ENCODE results near the gene ZNF428. TPM values are rescaled to one million over a fixed set of nuclear protein-coding genes. Genes with fewer than 3 reads are reported as not detected.
"Not testable (repeated sequence)": the region's sequence is repeated elsewhere in the genome, so short reads cannot be mapped to it uniquely, and the experiment has no call there.

Gene ZNF428
- total and polyA plus RNA-seq, 2 experiments from 2014 or later, result 87.2 to 207 TPM

DNA sequence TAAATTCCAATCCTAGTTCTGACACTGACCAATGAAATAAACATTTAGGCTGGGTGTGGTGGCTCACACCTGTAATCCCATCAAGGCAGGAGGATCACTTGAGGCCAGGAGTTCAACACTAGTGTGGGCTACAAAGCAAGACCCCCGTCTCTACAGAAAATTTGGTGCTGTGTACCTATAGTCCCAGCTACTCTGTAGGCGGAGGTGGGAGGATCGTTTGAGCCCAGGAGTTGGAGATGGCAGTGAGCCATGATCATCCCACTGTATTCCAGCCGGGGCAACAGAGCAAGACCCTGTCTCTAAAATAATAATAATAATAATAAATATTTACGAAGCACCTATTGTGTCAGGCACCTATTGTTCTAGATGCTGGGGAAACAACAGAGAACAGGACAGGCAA is 30.2 kb downstream of the ZNF428 start:
- no peaks in the 10 kb centered on the region for H3K4me1 ChIP-seq (ENCODE audit: low read depth)
- DNase-seq (ENCODE audit: low read depth in 1 of 2, low spot score in 1 of 2), result no peak
- peaks cover 4% of the 10 kb centered on the region for H3K36me3 ChIP-seq
- TF ChIP-seq, protein P1, sequence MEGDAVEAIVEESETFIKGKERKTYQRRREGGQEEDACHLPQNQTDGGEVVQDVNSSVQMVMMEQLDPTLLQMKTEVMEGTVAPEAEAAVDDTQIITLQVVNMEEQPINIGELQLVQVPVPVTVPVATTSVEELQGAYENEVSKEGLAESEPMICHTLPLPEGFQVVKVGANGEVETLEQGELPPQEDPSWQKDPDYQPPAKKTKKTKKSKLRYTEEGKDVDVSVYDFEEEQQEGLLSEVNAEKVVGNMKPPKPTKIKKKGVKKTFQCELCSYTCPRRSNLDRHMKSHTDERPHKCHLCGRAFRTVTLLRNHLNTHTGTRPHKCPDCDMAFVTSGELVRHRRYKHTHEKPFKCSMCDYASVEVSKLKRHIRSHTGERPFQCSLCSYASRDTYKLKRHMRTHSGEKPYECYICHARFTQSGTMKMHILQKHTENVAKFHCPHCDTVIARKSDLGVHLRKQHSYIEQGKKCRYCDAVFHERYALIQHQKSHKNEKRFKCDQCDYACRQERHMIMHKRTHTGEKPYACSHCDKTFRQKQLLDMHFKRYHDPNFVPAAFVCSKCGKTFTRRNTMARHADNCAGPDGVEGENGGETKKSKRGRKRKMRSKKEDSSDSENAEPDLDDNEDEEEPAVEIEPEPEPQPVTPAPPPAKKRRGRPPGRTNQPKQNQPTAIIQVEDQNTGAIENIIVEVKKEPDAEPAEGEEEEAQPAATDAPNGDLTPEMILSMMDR (IDR thresholded peaks at IDR 0.05; ENCODE audit: low read depth, low read length), result no peak
- H3K27me3 ChIP-seq, result no peaks in the 10 kb centered on the region
- H3K4me3 ChIP-seq, result no peak overlapping the region
- no peak overlapping the region for H3K27ac ChIP-seq
- H3K9me3 ChIP-seq (ENCODE audit: low read depth), result no peaks in the 10 kb centered on the region

DNA sequence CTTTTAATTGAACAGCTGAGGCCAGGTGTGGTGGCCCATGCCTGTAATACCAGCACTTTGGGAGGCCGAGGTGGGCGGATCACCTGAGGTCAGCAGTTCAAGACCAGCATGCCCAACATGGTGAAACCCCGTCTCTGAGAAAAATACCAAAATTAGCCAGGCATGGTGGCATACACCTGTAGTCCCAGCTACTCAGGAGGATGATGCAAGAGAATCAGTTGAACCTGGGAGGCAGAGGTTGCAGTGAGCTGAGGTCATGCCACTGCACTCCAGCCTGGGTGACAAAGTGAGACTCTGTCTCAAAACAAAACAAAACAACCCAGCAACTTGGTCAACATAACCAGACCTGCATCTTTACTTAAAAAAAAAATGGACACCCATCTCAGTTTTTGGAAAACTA is 32.4 kb downstream of the ZNF428 start:
- H3K4me3 ChIP-seq; H3K9me3 ChIP-seq (ENCODE audit: low read depth); H3K4me1 ChIP-seq (ENCODE audit: low read depth); H3K27me3 ChIP-seq; H3K36me3 ChIP-seq; H3K27ac ChIP-seq; DNase-seq (ENCODE audit: low read depth in 1 of 2, low spot score in 1 of 2): not testable (repeated sequence)

- DNase-seq (ENCODE audit: low read depth in 1 of 2, low spot score in 1 of 2), result no peak
- H3K9me3 ChIP-seq (ENCODE audit: low read depth), result no peaks in the 10 kb centered on the region
- no peaks in the 10 kb centered on the region for H3K4me1 ChIP-seq (ENCODE audit: low read depth)
- H3K4me3 ChIP-seq, result no peak overlapping the region
- TF ChIP-seq, protein P1 (IDR thresholded peaks at IDR 0.05; ENCODE audit: low read depth, low read length), result no peak
- H3K36me3 ChIP-seq, result peaks cover 4% of the 10 kb centered on the region
- H3K27me3 ChIP-seq, result no peaks in the 10 kb centered on the region
- H3K27ac ChIP-seq, result no peak overlapping the region
Observed at GRCh38 chr19:43586346-43586745, 33.1 kb downstream of the ZNF428 start.

- H3K9me3 ChIP-seq (ENCODE audit: low read depth), result no peaks in the 10 kb centered on the region
- no peak for DNase-seq (ENCODE audit: low read depth in 1 of 2, low spot score in 1 of 2)
- H3K27me3 ChIP-seq, result no peaks in the 10 kb centered on the region
- no peak overlapping the region for H3K27ac ChIP-seq
- no peak overlapping the region for H3K4me3 ChIP-seq
- peaks cover 4% of the 10 kb centered on the region for H3K36me3 ChIP-seq
- H3K4me1 ChIP-seq (ENCODE audit: low read depth), result peaks cover 7% of the 10 kb centered on the region
- TF ChIP-seq, protein P1 (IDR thresholded peaks at IDR 0.05; ENCODE audit: low read depth, low read length), result no peak
Observed at GRCh38 chr19:43584484-43584883, 34.9 kb downstream of the ZNF428 start.

DNA sequence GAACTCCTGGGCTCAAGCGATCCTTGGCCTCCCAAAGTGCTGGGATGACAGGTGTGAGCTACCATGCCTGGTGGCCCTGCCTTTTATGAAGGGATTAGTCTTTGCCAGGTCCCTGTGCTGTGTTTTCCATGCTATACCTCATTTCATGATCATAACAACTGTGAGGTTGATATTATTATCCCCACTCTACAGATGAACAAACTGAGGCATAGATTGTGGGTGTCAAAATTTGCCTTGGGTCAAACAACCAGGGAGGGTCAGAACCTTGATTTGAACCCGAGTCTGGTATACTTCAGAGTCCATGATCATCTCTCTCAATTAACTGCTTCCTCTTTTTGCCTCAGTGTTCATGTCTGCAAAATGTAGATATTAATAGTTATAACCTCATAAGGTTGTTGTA is 36.9 kb downstream of the ZNF428 start:
- no peak for DNase-seq (ENCODE audit: low read depth in 1 of 2, low spot score in 1 of 2)
- H3K4me1 ChIP-seq (ENCODE audit: low read depth), result peaks cover 7% of the 10 kb centered on the region
- no peak overlapping the region for H3K27ac ChIP-seq
- H3K4me3 ChIP-seq, result no peak overlapping the region
- TF ChIP-seq, protein P1 (IDR thresholded peaks at IDR 0.05; ENCODE audit: low read depth, low read length), result no peak
- H3K9me3 ChIP-seq (ENCODE audit: low read depth), result no peaks in the 10 kb centered on the region
- no peaks in the 10 kb centered on the region for H3K27me3 ChIP-seq
- peaks cover 4% of the 10 kb centered on the region for H3K36me3 ChIP-seq

- peak overlapping the region; percentile 28 for H3K27ac ChIP-seq
- no peak overlapping the region for H3K4me3 ChIP-seq
- H3K27me3 ChIP-seq, result no peaks in the 10 kb centered on the region
- no peaks in the 10 kb centered on the region for H3K36me3 ChIP-seq
- DNase-seq (ENCODE audit: low read depth in 1 of 2, low spot score in 1 of 2), result no peak
- TF ChIP-seq, protein P1 (IDR thresholded peaks at IDR 0.05; ENCODE audit: low read depth, low read length), result no peak
- peaks cover 7% of the 10 kb centered on the region for H3K4me1 ChIP-seq (ENCODE audit: low read depth)
- no peaks in the 10 kb centered on the region for H3K9me3 ChIP-seq (ENCODE audit: low read depth)
Observed at GRCh38 chr19:43581467-43581866, 38.0 kb downstream of the ZNF428 start.
